Measurements from ENCODE around the gene TMEM94. TPM values are rescaled to one million over a fixed set of nuclear protein-coding genes. Genes with fewer than 3 reads are reported as not detected.
"Not testable (repeated sequence)": the region's sequence is repeated elsewhere in the genome, so short reads cannot be mapped to it uniquely, and the experiment has no call there.

TMEM94 gene
- total RNA-seq, 1 experiment from 2014 or later: 67.0 TPM

DNA sequence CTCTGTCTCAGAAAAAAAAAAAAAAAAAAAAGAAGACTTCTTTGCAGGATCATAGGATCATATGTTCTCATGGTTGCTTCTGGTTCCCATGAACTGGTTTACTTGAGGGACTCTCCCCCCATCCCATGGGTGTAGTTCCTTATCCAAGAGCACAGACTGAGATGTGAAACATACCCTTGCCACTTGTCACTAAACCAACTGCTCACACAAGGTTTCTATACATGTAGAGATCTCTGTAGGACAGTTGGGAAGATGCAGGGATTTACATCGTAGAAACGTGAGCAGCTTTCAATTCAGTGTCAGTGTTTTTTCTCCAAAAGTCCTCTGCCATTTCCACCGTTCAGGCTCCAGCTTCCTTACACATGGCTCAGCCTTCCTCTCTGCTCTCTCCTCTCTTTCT is 11.1 kb upstream of the TMEM94 start:
- BruUV-seq (replicated peaks): no TSS peak
- CTCF ChIA-PET: no interaction called here

DNA sequence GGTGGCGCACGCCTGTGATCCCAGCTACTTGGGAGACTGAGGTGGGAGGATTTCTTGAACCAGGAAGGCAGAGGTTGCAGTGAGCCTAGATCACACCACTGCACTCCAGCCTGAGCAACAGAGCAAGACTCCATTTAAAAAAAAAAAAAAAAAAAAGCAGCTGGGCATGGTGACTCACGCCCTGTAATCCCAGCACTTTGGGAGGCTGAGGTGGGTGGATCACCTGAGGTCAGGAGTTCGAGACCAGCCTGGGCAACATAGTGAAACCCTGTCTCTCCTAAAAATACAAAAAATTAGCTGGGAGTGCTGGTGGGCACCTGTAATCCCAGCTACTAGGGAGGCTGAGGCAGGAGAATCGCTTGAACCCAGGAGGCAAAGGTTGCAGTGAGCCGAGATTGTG is 10.5 kb upstream of the TMEM94 start:
- POLR2A ChIA-PET (ENCODE audit: low non-redundant PET); H3K4me1 ChIP-seq (ENCODE audit: insufficient read depth, low read length, poor library complexity, severe bottlenecking); H3K27me3 ChIP-seq (replicated peaks; ENCODE audit: insufficient read depth, low read depth, low read length, poor library complexity); H3K4me3 ChIP-seq (ENCODE audit: low read depth, low read length, poor library complexity, severe bottlenecking); H3K9me3 ChIP-seq (ENCODE audit: low read depth, low read length, poor library complexity, severe bottlenecking); H3K36me3 ChIP-seq (ENCODE audit: insufficient read depth, low read length, poor library complexity, severe bottlenecking); CTCF ChIA-PET; DNase-seq (ENCODE audit: low spot score); intact Hi-C loops (cut with micrococcal nuclease; ENCODE audit: unreplicated experiment); H3K27ac ChIP-seq (ENCODE audit: low read depth, low read length, poor library complexity, severe bottlenecking); BruUV-seq (replicated peaks): not testable (repeated sequence)

More for the DNA sequence above, 11.1 kb upstream of the TMEM94 start:
- Histone ChIP-seq H3K4me1 (ENCODE audit: insufficient read depth, low read length, poor library complexity, severe bottlenecking) (no peaks in the 10 kb centered on the region), H3K27ac (ENCODE audit: low read depth, low read length, poor library complexity, severe bottlenecking) (no peak overlapping the region), H3K4me3 (ENCODE audit: low read depth, low read length, poor library complexity, severe bottlenecking) (no peak overlapping the region), H3K36me3 (ENCODE audit: insufficient read depth, low read length, poor library complexity, severe bottlenecking) (no peaks in the 10 kb centered on the region), H3K27me3 (replicated peaks; ENCODE audit: insufficient read depth, low read depth, low read length, poor library complexity) (no peaks in the 10 kb centered on the region), H3K9me3 (ENCODE audit: low read depth, low read length, poor library complexity, severe bottlenecking) (no peaks in the 10 kb centered on the region)
- DNase-seq (ENCODE audit: low spot score): no peak
- TF ChIP-seq, protein P1, sequence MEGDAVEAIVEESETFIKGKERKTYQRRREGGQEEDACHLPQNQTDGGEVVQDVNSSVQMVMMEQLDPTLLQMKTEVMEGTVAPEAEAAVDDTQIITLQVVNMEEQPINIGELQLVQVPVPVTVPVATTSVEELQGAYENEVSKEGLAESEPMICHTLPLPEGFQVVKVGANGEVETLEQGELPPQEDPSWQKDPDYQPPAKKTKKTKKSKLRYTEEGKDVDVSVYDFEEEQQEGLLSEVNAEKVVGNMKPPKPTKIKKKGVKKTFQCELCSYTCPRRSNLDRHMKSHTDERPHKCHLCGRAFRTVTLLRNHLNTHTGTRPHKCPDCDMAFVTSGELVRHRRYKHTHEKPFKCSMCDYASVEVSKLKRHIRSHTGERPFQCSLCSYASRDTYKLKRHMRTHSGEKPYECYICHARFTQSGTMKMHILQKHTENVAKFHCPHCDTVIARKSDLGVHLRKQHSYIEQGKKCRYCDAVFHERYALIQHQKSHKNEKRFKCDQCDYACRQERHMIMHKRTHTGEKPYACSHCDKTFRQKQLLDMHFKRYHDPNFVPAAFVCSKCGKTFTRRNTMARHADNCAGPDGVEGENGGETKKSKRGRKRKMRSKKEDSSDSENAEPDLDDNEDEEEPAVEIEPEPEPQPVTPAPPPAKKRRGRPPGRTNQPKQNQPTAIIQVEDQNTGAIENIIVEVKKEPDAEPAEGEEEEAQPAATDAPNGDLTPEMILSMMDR (conservative IDR thresholded peaks at IDR 0.05; ENCODE audit: low read depth, low read length): no peak
- TF ChIP-seq EZH2 (IDR thresholded peaks at IDR 0.05; ENCODE audit: borderline replicate concordance, low read depth, low read length, poor library complexity, severe bottlenecking): no peak
- POLR2A ChIA-PET (ENCODE audit: low non-redundant PET): no interaction called here
- intact Hi-C loops (cut with micrococcal nuclease; ENCODE audit: unreplicated experiment): no loop called here

DNA sequence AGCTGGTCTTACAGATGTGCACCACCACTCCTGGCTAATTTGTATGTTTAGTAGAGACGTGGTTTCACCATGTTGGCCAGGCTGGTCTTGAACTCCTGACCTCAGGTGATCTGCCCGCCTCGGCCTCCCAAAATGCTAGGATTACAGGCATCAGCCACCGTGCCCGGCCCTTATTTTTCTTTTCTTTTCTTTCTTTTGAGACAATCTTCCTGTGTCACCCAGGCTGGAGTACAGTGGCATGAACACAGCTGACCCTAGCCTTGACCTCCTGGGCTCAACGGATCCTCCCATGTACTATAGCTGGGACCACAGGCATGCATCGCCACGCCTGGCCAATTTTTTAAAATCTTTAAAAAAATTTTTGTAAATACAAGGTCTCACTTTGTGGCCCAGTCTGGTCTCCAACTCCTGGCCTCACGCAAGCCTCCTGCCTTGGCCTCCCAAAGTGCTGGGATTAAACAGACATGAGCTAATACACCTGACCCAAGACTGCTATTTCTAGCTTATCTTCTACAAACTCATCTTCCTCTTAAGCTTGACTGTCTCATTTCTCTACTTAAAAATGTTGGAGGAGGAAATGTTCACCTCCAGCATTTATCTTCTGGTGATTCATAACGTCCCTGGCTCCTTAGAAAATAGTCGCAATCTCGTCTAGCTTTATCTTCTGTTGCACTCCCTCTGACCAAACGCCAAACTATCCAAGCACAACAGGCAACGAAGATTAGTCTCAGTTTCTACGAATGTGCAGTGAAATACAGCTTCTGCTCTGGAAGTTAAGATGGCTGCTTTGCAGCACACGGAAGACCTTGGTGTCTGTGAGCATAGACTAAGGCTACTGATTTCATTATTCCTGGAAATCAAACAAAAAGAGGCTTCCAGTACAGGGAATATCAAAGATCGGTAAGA is 8.2 kb upstream of the TMEM94 start:
- intact Hi-C loops (cut with micrococcal nuclease; ENCODE audit: unreplicated experiment): no loop called here

More for the DNA sequence above, 8.2 kb upstream of the TMEM94 start:
- Histone ChIP-seq H3K4me1 (ENCODE audit: insufficient read depth, low read length, poor library complexity, severe bottlenecking) (no peaks in the 10 kb centered on the region), H3K9me3 (ENCODE audit: low read depth, low read length, poor library complexity, severe bottlenecking) (no peaks in the 10 kb centered on the region), H3K27ac (ENCODE audit: low read depth, low read length, poor library complexity, severe bottlenecking) (no peak overlapping the region), H3K4me3 (ENCODE audit: low read depth, low read length, poor library complexity, severe bottlenecking) (no peak overlapping the region), H3K36me3 (ENCODE audit: insufficient read depth, low read length, poor library complexity, severe bottlenecking) (no peaks in the 10 kb centered on the region), H3K27me3 (replicated peaks; ENCODE audit: insufficient read depth, low read depth, low read length, poor library complexity) (no peaks in the 10 kb centered on the region)
- CTCF ChIA-PET: no interaction called here
- TF ChIP-seq, protein P1 (conservative IDR thresholded peaks at IDR 0.05; ENCODE audit: low read depth, low read length): no peak
- TF ChIP-seq EZH2 (IDR thresholded peaks at IDR 0.05; ENCODE audit: borderline replicate concordance, low read depth, low read length, poor library complexity, severe bottlenecking): no peak
- no TSS peak for BruUV-seq (replicated peaks)
- POLR2A ChIA-PET (ENCODE audit: low non-redundant PET): no interaction called here
- DNase-seq (ENCODE audit: low spot score): no peak

All from A673 (cell line).